H9 (cell line): ENCODE results near the gene LDLR. TPM values are rescaled to one million over a fixed set of nuclear protein-coding genes. Genes with fewer than 3 reads are reported as not detected.
A peak's percentile ranks its signal among the peaks of the same experiment; 100 is the strongest.

Source experiments
- DNase-seq: peaks from one replicate; pipeline ENCODE4 v3.0.0-alpha.2; 2017
- H2AFZ ChIP-seq: one replicate; pipeline ENCODE4 v1.6.1; 2013; ENCODE audit warnings: mild to moderate bottlenecking, low read length, control low read depth, moderate library complexity
- H2AK5ac ChIP-seq: 2 replicates; pipeline ENCODE4 v1.6.1; 2013; ENCODE audit warnings: low read length, control low read depth, mixed read lengths; ENCODE audit not compliant: insufficient read length
- H2BK120ac ChIP-seq: one replicate; pipeline ENCODE4 v1.6.1; 2013; ENCODE audit warnings: low read depth, mild to moderate bottlenecking, low read length, control low read depth, inconsistent platforms; ENCODE audit not compliant: poor library complexity, severe bottlenecking
- H2BK12ac ChIP-seq: 2 replicates; pipeline ENCODE4 v1.6.1; 2013; ENCODE audit warnings: low read length, control low read depth, mixed read lengths, low read depth; ENCODE audit not compliant: insufficient read length
- H2BK15ac ChIP-seq: 2 replicates; pipeline ENCODE4 v1.6.1; 2013; ENCODE audit warnings: low read depth, low read length, control low read depth
- H2BK20ac ChIP-seq: one replicate; pipeline ENCODE4 v1.6.1; 2013; ENCODE audit warnings: low read depth, mild to moderate bottlenecking, low read length, control low read depth, inconsistent platforms; ENCODE audit not compliant: poor library complexity, severe bottlenecking
- H2BK5ac ChIP-seq: 2 replicates; pipeline ENCODE4 v1.6.1; 2013; ENCODE audit warnings: low read length, control low read depth, mixed read lengths; ENCODE audit not compliant: insufficient read length
- H3K14ac ChIP-seq: 2 replicates; pipeline ENCODE4 v1.6.1; 2013; ENCODE audit warnings: low read length, control low read depth; ENCODE audit not compliant: insufficient read depth
- H3K18ac ChIP-seq: 2 replicates; pipeline ENCODE4 v1.6.1; 2013; ENCODE audit warnings: low read depth, mild to moderate bottlenecking, mixed read lengths, low read length, control low read depth; ENCODE audit not compliant: insufficient read length
- H3K23ac ChIP-seq: 2 replicates; pipeline ENCODE4 v1.6.1; 2013; ENCODE audit warnings: low read length, control low read depth, mixed read lengths, low read depth; ENCODE audit not compliant: insufficient read length
- H3K23me2 ChIP-seq: 2 replicates; pipeline ENCODE4 v1.6.1; 2013; ENCODE audit warnings: low read depth, mild to moderate bottlenecking, mixed read lengths, low read length, control low read depth; ENCODE audit not compliant: insufficient read length, poor library complexity, severe bottlenecking
- H3K27ac ChIP-seq: 2 replicates; pipeline ENCODE4 v1.5.1; 2013; ENCODE audit warnings: low read length, control low read depth, mixed read lengths, low read depth; ENCODE audit not compliant: insufficient read length
- H3K27me3 ChIP-seq: 2 replicates; pipeline ENCODE4 v1.6.1; 2013; ENCODE audit warnings: low read length, control low read depth, inconsistent platforms; ENCODE audit not compliant: insufficient read depth
- H3K4ac ChIP-seq: 2 replicates; pipeline ENCODE4 v1.6.1; 2013; ENCODE audit warnings: low read depth, mild to moderate bottlenecking, control low read depth, inconsistent platforms, low read length, moderate library complexity
- H3K4me1 ChIP-seq: 2 replicates; pipeline ENCODE4 v1.6.1; 2013; ENCODE audit warnings: low read length, control low read depth, inconsistent platforms; ENCODE audit not compliant: insufficient read depth
- H3K4me2 ChIP-seq: 2 replicates; pipeline ENCODE4 v1.6.1; 2013; ENCODE audit warnings: low read length, control low read depth, mixed read lengths; ENCODE audit not compliant: insufficient read length, insufficient read depth
- H3K56ac ChIP-seq: 2 replicates; pipeline ENCODE4 v1.6.1; 2013; ENCODE audit warnings: low read depth, mild to moderate bottlenecking, mixed read lengths, low read length, control low read depth; ENCODE audit not compliant: insufficient read length
- H3K79me1 ChIP-seq: 2 replicates; pipeline ENCODE4 v1.6.1; 2013; ENCODE audit warnings: low read depth, mild to moderate bottlenecking, moderate library complexity, low read length, control low read depth, inconsistent platforms; ENCODE audit not compliant: insufficient read depth, poor library complexity, severe bottlenecking
- H3K79me2 ChIP-seq: 2 replicates; pipeline ENCODE4 v1.6.1; 2013; ENCODE audit warnings: low read length, control low read depth, inconsistent platforms; ENCODE audit not compliant: insufficient read depth
- H3K9ac ChIP-seq: 2 replicates; pipeline ENCODE4 v1.6.1; 2013; ENCODE audit warnings: low read length, control low read depth, mixed read lengths; ENCODE audit not compliant: insufficient read length; ENCODE audit errors: extremely low read depth
- H3K9me3 ChIP-seq: one replicate; pipeline ENCODE4 v1.6.1; 2013; ENCODE audit warnings: low read depth, low read length, inconsistent platforms; ENCODE audit not compliant: control insufficient read depth
- H3T11ph ChIP-seq: one replicate; pipeline ENCODE4 v1.6.1; 2013; ENCODE audit warnings: mild to moderate bottlenecking, low read length, control low read depth, inconsistent platforms
- H4K20me1 ChIP-seq: one replicate; pipeline ENCODE4 v1.6.1; 2013; ENCODE audit not compliant: control insufficient read depth, insufficient read length, insufficient read depth
- H4K5ac ChIP-seq: 2 replicates; pipeline ENCODE4 v1.6.1; 2013; ENCODE audit warnings: low read depth, mild to moderate bottlenecking, mixed read lengths, low read length, control low read depth; ENCODE audit not compliant: insufficient read length
- H4K8ac ChIP-seq: replicated peaks from 2 replicates; pipeline ENCODE4 v1.6.1; 2013; ENCODE audit warnings: low read length, control low read depth, mixed read lengths, low read depth; ENCODE audit not compliant: insufficient read length
- H4K91ac ChIP-seq: 2 replicates; pipeline ENCODE4 v1.6.1; 2013; ENCODE audit warnings: low read depth, mild to moderate bottlenecking, moderate library complexity, mixed read lengths, low read length, control low read depth; ENCODE audit not compliant: insufficient read length
- H3K27ac Mint-ChIP-seq, 3 experiments: 2 replicates in 2 of 3; 3 replicates in 1 of 3; pipeline ENCODE4 v1.8.0; 2020 to 2021; ENCODE audit warnings: mixed read lengths in 3 of 3, mild to moderate bottlenecking in 1 of 3, moderate library complexity in 1 of 3
- H3K27me3 Mint-ChIP-seq: 2 replicates; pipeline ENCODE4 v1.8.0; 2021; ENCODE audit warnings: low read depth, mild to moderate bottlenecking, moderate library complexity, mixed read lengths
- H3K36me3 Mint-ChIP-seq, 3 experiments: 2 replicates in 2 of 3; 3 replicates in 1 of 3; pipeline ENCODE4 v1.8.0; 2020 to 2021; ENCODE audit warnings: low read depth in 3 of 3, mixed read lengths in 3 of 3; ENCODE audit not compliant: insufficient read depth in 1 of 3
- H3K4me1 Mint-ChIP-seq, 2 experiments: 2 replicates each; pipeline ENCODE4 v1.8.0; 2020; ENCODE audit warnings: mixed read lengths in 2 of 2
- H3K4me3 Mint-ChIP-seq, 2 experiments: 2 replicates in 1 of 2; 3 replicates in 1 of 2; pipeline ENCODE4 v1.8.0; 2020 to 2021; ENCODE audit warnings: mild to moderate bottlenecking in 2 of 2, mixed read lengths in 2 of 2, moderate library complexity in 1 of 2
- H3K9me3 Mint-ChIP-seq, 2 experiments: 2 replicates in 1 of 2; 3 replicates in 1 of 2; pipeline ENCODE4 v1.8.0; 2020; ENCODE audit warnings: mild to moderate bottlenecking in 2 of 2, mixed read lengths in 2 of 2, moderate library complexity in 1 of 2
- WGBS: extraction: QIAGEN DNeasy Blood & Tissue Kit; methylation state at CpG from one replicate; pipeline ENCODE4 v1.1.7; 2013; ENCODE audit warnings: missing lambda C conversion rate, low lambda C conversion rate, mixed read lengths; ENCODE audit not compliant: insufficient read length; ENCODE audit errors: extremely low coverage; 5-methylcytosine and 5-hydroxymethylcytosine counted together
- total RNA-seq: library from RNA; stranded (reverse); gene quantifications from 2 replicates; pipeline ENCODE4 v1.2.1, GENCODE V29; 2021
- TF ChIP-seq, protein P1 (sequence below): fragments of 200-600 bp; sonication (generic); conservative IDR thresholded peaks from 3 replicates; pipeline ENCODE4 v1.8.0; 2021; ENCODE audit warnings: antibody characterized with exemption, mild to moderate bottlenecking

LDLR gene
- total RNA-seq, 1 experiment from 2014 or later = 92.7 TPM

DNA sequence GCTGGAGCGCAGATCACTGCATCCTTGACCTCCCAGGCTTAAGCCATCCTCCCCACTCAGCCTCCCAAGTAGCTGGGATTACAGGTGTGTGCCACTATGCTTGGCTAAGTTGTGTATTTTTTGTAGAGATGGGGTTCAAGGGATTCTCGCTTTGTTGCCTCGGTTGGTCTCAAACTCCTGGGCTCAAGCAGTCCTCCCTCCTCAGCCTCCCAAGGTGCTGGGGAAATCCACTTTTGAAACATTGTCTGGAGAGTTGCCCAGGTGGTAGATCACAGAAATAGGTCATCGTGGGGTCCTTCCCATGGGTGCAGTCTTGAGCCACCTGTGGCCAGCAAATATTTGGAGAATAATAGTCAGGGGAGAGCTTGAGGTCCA lies 5.2 kb downstream of the LDLR start:
- Histone ChIP-seq H3K4me2 (no peak overlapping the region), H3K9me3 (no peaks in the 10 kb centered on the region), H3K79me2 (peaks cover 71% of the 10 kb centered on the region), H2BK20ac (no peak overlapping the region), H3K4ac (no peak overlapping the region), H3K23ac (no peak overlapping the region), H3K79me1 (peaks cover 2% of the 10 kb centered on the region), H3K27ac (no peak overlapping the region), H3K56ac (no peak overlapping the region), H3K4me1 (peaks cover 7% of the 10 kb centered on the region; the same call in 1 of the 2 replicates), H3K27me3 (no peaks in the 10 kb centered on the region), H2AK5ac (no peak overlapping the region), H2BK5ac (no peak overlapping the region), H4K91ac (no peak overlapping the region), H2BK120ac (no peak overlapping the region), H2BK12ac (no peak overlapping the region), H4K20me1 (peaks cover 5% of the 10 kb centered on the region), H2AFZ (no peak overlapping the region), H3K9ac (no peak overlapping the region), H2BK15ac (no peak overlapping the region), H3K14ac (no peak overlapping the region), H3K23me2 (peaks cover 13% of the 10 kb centered on the region), H4K5ac (no peak overlapping the region), H4K8ac (no peak overlapping the region), H3T11ph (no peak overlapping the region), H3K18ac (no peak overlapping the region)
- Mint-ChIP-seq H3K4me3 (peak overlapping the region in 1 of 2 experiments; percentile 29; a peak in 1 of 5 replicates), H3K36me3 (peaks cover 46 to 69% (median 63%) of the 10 kb centered on the region in 3 experiments), H3K9me3 (no peaks in the 10 kb centered on the region), H3K27ac (peak overlapping the region; percentile 85 to 92 (median 87)), H3K27me3 (no peaks in the 10 kb centered on the region), H3K4me1 (peaks cover 23 to 35% of the 10 kb centered on the region in 2 experiments)
- no peak for DNase-seq
- no CpG with 5 or more reads among the region's 4 CpGs for WGBS
- TF ChIP-seq, protein P1, sequence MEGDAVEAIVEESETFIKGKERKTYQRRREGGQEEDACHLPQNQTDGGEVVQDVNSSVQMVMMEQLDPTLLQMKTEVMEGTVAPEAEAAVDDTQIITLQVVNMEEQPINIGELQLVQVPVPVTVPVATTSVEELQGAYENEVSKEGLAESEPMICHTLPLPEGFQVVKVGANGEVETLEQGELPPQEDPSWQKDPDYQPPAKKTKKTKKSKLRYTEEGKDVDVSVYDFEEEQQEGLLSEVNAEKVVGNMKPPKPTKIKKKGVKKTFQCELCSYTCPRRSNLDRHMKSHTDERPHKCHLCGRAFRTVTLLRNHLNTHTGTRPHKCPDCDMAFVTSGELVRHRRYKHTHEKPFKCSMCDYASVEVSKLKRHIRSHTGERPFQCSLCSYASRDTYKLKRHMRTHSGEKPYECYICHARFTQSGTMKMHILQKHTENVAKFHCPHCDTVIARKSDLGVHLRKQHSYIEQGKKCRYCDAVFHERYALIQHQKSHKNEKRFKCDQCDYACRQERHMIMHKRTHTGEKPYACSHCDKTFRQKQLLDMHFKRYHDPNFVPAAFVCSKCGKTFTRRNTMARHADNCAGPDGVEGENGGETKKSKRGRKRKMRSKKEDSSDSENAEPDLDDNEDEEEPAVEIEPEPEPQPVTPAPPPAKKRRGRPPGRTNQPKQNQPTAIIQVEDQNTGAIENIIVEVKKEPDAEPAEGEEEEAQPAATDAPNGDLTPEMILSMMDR = no peak
